GM18907 (cell line): ENCODE data around the gene SPANXN2.
"Not testable (repeated sequence)": the region's sequence is repeated elsewhere in the genome, so short reads cannot be mapped to it uniquely, and the experiment has no call there.

Experiments used
- ATAC-seq: cut with Tn5 transposase; IDR thresholded peaks from one replicate; pipeline ENCODE4 v1.9.1; 2021; ENCODE audit warnings: mild to moderate bottlenecking, moderate library complexity; ENCODE audit not compliant: unreplicated experiment

Gene SPANXN2, protein sequence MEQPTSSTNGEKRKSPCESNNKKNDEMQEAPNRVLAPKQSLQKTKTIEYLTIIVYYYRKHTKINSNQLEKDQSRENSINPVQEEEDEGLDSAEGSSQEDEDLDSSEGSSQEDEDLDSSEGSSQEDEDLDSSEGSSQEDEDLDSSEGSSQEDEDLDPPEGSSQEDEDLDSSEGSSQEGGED

DNA sequence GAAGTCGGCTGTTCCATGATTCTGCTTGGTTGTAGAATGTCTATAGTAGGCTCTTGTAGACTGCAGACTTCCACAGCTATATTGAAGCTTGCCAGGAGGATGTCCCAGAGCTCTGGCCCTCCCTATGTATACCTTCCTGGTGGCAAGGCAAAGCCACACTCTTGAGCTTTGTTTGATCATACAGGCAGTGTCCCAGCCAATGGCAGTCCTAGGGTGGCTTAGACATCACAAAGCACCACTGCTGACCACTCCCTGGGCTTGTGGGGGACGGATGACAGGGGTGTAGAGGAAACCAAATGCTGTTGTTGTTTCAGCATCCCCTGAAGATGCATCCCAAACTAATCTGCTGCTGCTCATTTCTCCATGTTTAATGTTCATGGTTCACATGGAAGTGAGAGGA lies at the start of gene SPANXN2:
SPANXN2 (minus strand) TSS at position 101 of the 400 bp plus-strand sequence; CDS start at position 17, 84 bp downstream.
- ATAC-seq = not testable (repeated sequence)

GRCh38 chrX:143768976-143769375 lies 48.4 kb upstream of the SPANXN2 start:
- no peak for ATAC-seq

DNA sequence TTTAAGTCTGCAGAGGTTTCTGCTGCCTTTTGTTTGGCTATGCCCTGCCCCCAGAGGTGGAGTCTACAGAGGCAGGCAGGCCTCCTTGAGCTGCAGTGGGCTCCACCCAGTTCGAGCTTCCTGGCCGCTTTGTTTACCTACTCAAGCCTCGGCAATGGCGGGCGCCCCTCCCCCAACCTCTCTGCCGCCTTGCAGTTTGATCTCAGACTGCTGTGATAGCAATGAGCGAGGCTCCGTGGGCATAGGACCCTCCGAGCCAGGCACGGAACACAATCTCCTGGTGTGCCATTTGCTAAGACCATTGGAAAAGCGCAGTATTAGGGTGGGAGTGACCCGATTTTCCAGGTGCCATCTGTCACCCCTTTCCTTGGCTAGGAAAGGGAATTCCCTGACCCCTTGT lies 47.2 kb upstream of the SPANXN2 start:
- not testable (repeated sequence) for ATAC-seq

DNA sequence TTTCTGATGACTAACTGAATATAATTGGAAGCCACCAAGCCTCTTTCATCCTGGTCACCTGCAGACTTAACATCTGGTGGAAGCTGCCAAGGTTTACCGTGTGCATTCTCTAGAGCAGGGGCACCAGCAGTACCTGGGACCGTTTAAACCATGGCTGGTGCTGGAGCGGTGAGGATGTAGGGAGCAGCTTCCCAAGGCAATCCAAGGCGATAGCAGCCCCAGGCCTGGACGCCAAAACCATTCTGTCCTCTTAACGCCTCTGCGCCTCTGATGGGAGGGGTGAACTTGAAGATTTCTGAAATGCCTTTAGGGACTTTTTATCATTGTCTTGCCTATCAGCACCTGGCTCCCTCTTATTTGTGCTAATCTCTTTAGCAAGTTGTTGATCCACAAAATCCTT lies 37.3 kb upstream of the SPANXN2 start:
- no peak for ATAC-seq

DNA sequence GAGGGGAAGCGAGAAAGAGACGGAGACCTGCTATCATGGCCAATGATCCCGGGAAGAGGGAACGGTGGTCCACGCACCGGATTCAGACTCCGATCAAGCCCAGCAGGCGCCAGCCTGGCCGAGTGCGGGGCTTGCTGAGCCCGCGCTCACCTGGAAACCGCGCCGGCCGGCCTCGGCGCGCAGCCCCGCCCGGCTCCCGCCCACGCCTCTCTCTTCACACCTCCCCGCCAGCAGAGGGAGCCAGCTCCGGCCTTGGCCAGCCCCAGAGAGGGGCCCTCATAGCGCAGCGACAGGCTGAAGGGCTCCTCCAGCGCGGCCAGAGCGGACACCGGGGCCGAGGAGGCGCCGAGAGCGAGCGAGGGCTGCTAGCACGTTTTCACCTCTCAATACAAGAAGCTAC lies 36.8 kb upstream of the SPANXN2 start:
- ATAC-seq = no peak

DNA sequence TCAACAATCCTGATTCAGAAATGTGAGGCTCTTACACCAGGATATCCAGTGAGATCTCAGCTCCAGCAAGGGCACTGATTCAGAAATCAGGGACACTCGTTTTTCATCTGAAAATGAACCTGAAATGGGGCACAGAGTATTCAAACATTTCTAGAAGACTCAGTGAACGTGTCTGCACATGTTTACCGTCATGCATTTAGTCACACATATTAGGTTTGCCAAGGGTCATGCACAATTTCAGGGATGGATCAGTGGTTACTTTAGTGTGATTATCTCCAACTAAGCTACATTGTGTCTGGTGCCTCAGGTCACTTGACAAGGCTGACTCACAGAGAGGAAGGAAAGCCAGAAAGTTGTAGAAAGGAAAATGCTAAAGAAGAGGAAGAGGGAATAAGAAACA lies 33.6 kb upstream of the SPANXN2 start:
- ATAC-seq = no peak

GRCh38 chrX:143733866-143734265 lies 13.3 kb upstream of the SPANXN2 start:
- ATAC-seq = no peak

GRCh38 chrX:143726296-143726695 lies 5.7 kb upstream of the SPANXN2 start:
- no peak for ATAC-seq

DNA sequence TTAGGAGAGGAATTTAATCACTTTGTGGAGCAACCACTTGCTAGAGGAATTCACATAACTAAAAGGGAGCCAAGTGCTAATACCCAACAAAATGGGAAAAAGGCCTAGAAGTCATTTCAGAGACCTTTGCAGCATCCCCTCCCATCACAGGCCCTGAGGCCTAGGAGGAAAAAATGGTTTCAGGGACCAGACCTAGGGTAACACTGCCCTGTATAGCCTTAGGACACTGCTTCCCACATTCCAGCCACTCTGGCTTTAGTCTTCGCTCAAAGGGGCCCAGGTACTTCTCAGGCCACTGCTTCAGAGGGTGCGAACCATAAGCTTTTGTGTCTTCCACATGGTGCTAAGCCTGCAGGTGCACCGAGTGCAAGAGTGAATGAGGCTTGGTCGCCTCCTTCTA lies 19.1 kb downstream of the SPANXN2 start:
- no peak for ATAC-seq

DNA sequence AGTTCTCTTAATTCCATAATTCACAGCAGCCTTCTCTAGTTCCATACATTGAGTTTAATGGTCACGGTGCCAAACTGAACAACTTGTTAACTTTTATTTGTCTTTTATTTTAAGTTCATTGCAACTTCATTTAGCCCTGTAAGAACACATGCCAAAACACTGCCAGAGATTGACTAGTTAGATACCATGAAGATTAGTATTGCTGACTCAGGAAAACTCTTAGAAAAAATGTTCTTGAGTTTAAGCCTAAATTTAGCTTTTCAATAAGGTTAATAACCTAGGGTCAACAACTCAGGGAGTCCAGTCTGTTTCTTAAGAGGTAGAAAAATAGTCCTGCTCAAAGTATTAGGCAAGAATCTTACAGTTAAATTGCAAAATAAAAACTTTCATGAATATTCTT lies 25.7 kb downstream of the SPANXN2 start:
- no peak for ATAC-seq

GRCh38 chrX:143683486-143683885 lies 37.1 kb downstream of the SPANXN2 start:
- ATAC-seq = no peak

- no peak for ATAC-seq
Measured at GRCh38 chrX:143674926-143675325, 45.6 kb downstream of the SPANXN2 start.

DNA sequence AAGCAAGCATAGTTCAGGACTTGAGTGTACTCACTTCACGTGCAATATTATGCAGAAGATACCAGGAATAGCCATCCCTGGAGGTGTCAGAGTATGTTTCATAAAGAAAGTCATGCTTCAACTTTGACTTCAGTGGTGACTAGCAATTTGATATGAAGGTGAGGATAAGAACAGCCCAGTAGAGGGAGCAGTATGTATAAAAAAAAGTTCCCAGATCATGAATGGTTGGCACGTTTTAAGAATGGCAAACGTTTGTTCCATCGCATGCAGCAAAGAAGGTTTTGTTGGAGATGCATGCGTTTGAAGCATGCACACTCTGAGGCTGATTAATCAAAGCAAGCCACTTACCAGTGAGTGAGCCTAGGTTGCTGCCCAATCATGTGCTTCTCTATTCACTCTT lies 51.2 kb downstream of the SPANXN2 start:
- ATAC-seq = no peak

DNA sequence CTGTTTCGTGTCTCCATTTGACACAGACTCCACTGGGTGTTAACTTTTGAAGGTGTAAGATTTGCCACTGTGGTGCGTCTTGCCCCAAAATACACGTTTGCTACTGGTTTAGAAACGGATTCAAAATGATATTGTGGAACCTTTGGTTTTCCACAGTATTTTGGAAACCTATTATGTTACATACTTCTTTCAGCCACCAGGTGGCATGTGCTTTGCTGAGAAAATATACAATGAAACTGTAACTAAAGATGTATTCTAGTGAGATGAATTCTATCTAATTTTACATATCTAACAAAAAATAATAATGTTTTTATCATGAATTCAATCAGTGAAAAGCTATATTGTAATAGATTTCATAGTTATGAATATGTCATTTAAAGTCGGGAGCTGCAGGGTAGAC lies 56.2 kb downstream of the SPANXN2 start:
- no peak for ATAC-seq

- no peak for ATAC-seq
Measured at GRCh38 chrX:143663755-143664154, 56.8 kb downstream of the SPANXN2 start.
